Progenitor cell of endocrine pancreas (in vitro differentiated cells): Measurements from ENCODE around the gene EPGN. TPM values are rescaled to one million over a fixed set of nuclear protein-coding genes. Genes with fewer than 3 reads are reported as not detected.

Source experiments
- DNase-seq: peaks from one replicate; pipeline ENCODE4 v3.0.0; 2021; ENCODE audit warnings: low spot score; ENCODE audit not compliant: unreplicated experiment
- H3K27ac Mint-ChIP-seq: 2 replicates; pipeline ENCODE4 v1.8.0; 2021; ENCODE audit warnings: mild to moderate bottlenecking, moderate library complexity, mixed read lengths
- H3K27me3 Mint-ChIP-seq: 2 replicates; pipeline ENCODE4 v1.8.0; 2021; ENCODE audit warnings: mixed read lengths
- H3K36me3 Mint-ChIP-seq: 2 replicates; pipeline ENCODE4 v1.8.0; 2022; ENCODE audit warnings: mixed read lengths; ENCODE audit not compliant: insufficient read depth
- H3K4me1 Mint-ChIP-seq: 2 replicates; pipeline ENCODE4 v1.8.0; 2021; ENCODE audit warnings: low read depth, mixed read lengths
- H3K4me3 Mint-ChIP-seq: 2 replicates; pipeline ENCODE4 v1.8.0; 2021; ENCODE audit warnings: low read depth, mild to moderate bottlenecking, moderate library complexity, mixed read lengths
- H3K9me3 Mint-ChIP-seq: 2 replicates; pipeline ENCODE4 v1.8.0; 2021; ENCODE audit warnings: low read depth, mixed read lengths
- CTCF ChIP-seq: fragments of 200-600 bp; sonication (generic); IDR thresholded peaks from one replicate; pipeline ENCODE4 v1.5.0; 2021; ENCODE audit warnings: antibody characterized with exemption, mild to moderate bottlenecking; ENCODE audit not compliant: unreplicated experiment
- total RNA-seq: library from RNA; stranded (reverse); gene quantifications from 2 replicates; pipeline ENCODE4 v1.2.1, GENCODE V29; 2021

EPGN gene
- total RNA-seq, 1 donor from 2014 or later = not detected

- no peaks in the 10 kb centered on the region for H3K36me3 Mint-ChIP-seq
- no peak overlapping the region for H3K27ac Mint-ChIP-seq
Measured at GRCh38 chr4:74266081-74266480, 42.2 kb upstream of the EPGN start.

GRCh38 chr4:74267998-74268606 lies 40.2 kb upstream of the EPGN start:
- no peak overlapping the region for H3K27ac Mint-ChIP-seq
- H3K36me3 Mint-ChIP-seq = no peaks in the 10 kb centered on the region

More at GRCh38 chr4:74266081-74266480, 42.2 kb upstream of the EPGN start:
- H3K27me3 Mint-ChIP-seq = no peaks in the 10 kb centered on the region
- H3K4me1 Mint-ChIP-seq = no peaks in the 10 kb centered on the region
- H3K4me3 Mint-ChIP-seq = no peak overlapping the region
- no peak for TF ChIP-seq CTCF
- no peak for DNase-seq
- peaks cover 3% of the 10 kb centered on the region for H3K9me3 Mint-ChIP-seq

GRCh38 chr4:74268643-74269042 lies 39.6 kb upstream of the EPGN start:
- no peak for TF ChIP-seq CTCF
- Mint-ChIP-seq H3K27ac (no peak overlapping the region), H3K4me3 (no peak overlapping the region), H3K4me1 (peaks cover 1% of the 10 kb centered on the region), H3K27me3 (no peaks in the 10 kb centered on the region), H3K9me3 (peaks cover 3% of the 10 kb centered on the region), H3K36me3 (no peaks in the 10 kb centered on the region)
- DNase-seq = no peak

More at GRCh38 chr4:74267998-74268606, 40.2 kb upstream of the EPGN start:
- no peak for TF ChIP-seq CTCF
- DNase-seq = no peak
- Mint-ChIP-seq H3K4me3 (no peak overlapping the region), H3K9me3 (peaks cover 3% of the 10 kb centered on the region), H3K4me1 (peaks cover 1% of the 10 kb centered on the region), H3K27me3 (no peaks in the 10 kb centered on the region)

GRCh38 chr4:74278490-74278889 lies 29.8 kb upstream of the EPGN start:
- no peak for TF ChIP-seq CTCF
- H3K27ac Mint-ChIP-seq = no peak overlapping the region
- H3K27me3 Mint-ChIP-seq = no peaks in the 10 kb centered on the region
- H3K36me3 Mint-ChIP-seq = no peaks in the 10 kb centered on the region
- H3K4me3 Mint-ChIP-seq = no peak overlapping the region
- H3K4me1 Mint-ChIP-seq = peaks cover 4% of the 10 kb centered on the region
- no peaks in the 10 kb centered on the region for H3K9me3 Mint-ChIP-seq
- no peak for DNase-seq

GRCh38 chr4:74279716-74280115 lies 28.6 kb upstream of the EPGN start:
- Mint-ChIP-seq H3K36me3 (peaks cover 2% of the 10 kb centered on the region), H3K27me3 (no peaks in the 10 kb centered on the region), H3K4me3 (no peak overlapping the region), H3K9me3 (no peaks in the 10 kb centered on the region), H3K4me1 (peaks cover 5% of the 10 kb centered on the region), H3K27ac (no peak overlapping the region)
- DNase-seq = no peak
- TF ChIP-seq CTCF = no peak
